ENCODE results near the gene GBF1.
A peak's percentile ranks its signal among the peaks of the same experiment; 100 is the strongest.

GBF1 gene

GRCh38 chr10:102395400-102396316 lies 150.3 kb downstream of the GBF1 start, which contains the start of gene NFKB2:
Gene NFKB2 (plus strand): TSS chr10:102395705. CDS start chr10:102395960, 255 bp downstream.
- DNase-seq (ENCODE audit: low spot score) = peak; percentile 74

DNA sequence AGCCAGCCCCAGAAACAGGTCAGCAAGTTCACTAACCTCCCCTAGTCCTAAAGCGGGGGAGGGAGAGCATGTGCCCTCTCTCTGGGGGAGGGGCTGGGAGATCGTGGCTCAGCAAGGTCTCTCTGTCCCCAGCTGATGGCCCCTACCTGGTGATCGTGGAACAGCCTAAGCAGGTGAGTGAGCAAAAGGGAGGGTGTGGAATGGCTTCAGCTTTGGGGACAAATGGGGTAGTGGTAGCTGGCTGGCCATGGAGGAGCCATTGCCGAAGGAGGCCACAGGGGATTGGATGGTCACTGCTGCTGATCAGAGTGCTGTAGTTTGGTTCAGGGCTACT lies 151.0 kb downstream of the GBF1 start:
- no peak for DNase-seq (ENCODE audit: low spot score)

GRCh38 chr10:102396730-102397151 lies 151.4 kb downstream of the GBF1 start:
- no peak for DNase-seq (ENCODE audit: low spot score)

DNA sequence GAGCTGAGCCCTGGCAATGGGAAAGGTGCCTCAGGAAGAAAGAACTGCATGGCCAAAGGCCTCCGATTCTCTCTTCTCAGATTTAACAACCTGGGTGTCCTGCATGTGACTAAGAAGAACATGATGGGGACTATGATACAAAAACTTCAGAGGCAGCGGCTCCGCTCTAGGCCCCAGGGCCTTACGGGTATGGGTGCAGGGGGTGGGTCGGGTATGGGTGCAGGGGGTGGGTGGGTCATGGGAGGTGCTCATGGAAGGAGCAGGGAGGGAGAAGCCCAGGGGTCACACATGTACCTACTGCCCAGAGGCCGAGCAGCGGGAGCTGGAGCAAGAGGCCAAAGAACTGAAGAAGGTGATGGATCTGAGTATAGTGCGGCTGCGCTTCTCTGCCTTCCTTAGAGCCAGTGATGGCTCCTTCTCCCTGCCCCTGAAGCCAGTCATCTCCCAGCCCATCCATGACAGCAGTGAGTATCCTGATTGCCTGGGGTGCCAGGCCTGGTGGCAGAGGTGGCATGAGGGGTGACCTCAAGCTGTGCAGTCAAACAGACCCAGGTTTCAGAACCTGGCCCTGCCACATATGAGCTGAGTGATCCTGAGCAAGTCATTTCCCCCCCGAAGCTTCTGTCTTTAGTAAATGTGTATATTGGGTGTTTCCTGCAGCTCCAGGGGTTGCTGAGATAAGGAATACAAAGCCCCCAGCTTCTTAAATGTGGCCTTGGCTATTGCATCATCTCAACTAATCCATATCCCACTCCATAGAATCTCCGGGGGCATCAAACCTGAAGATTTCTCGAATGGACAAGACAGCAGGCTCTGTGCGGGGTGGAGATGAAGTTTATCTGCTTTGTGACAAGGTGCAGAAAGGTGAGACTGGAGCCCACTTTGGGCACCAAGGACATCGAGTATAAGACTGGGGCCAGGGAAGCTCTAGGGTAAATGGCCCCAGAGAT lies 152.2 kb downstream of the GBF1 start:
- DNase-seq (ENCODE audit: low spot score) = no peak

DNA sequence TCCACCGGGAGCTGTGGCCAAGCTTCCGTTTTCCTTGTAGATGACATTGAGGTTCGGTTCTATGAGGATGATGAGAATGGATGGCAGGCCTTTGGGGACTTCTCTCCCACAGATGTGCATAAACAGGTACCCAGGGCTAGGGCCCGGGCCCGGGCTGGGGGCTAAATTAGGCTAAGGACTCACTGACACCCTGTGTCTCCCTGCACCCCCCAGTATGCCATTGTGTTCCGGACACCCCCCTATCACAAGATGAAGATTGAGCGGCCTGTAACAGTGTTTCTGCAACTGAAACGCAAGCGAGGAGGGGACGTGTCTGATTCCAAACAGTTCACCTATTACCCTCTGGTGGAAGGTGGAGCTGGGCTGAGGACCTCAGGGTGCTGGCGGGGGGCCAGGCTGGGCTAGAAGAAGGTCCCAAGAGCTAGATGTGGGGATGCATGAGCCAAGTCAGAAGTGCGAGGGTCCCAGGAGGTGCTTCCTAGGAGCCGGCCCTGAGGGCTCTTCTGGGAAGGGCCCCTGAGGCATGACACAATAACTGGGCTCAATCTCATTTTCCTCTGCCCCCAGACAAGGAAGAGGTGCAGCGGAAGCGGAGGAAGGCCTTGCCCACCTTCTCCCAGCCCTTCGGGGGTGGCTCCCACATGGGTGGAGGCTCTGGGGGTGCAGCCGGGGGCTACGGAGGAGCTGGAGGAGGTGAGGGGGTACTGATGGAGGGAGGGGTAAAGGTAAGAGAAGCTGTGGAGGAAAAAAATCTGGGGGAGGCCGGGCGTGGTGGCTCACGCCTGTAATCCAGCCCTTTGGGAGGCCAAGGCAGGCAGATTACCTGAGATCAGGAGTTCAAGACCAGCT lies 153.1 kb downstream of the GBF1 start:
- DNase-seq (ENCODE audit: low spot score) = no peak

DNA sequence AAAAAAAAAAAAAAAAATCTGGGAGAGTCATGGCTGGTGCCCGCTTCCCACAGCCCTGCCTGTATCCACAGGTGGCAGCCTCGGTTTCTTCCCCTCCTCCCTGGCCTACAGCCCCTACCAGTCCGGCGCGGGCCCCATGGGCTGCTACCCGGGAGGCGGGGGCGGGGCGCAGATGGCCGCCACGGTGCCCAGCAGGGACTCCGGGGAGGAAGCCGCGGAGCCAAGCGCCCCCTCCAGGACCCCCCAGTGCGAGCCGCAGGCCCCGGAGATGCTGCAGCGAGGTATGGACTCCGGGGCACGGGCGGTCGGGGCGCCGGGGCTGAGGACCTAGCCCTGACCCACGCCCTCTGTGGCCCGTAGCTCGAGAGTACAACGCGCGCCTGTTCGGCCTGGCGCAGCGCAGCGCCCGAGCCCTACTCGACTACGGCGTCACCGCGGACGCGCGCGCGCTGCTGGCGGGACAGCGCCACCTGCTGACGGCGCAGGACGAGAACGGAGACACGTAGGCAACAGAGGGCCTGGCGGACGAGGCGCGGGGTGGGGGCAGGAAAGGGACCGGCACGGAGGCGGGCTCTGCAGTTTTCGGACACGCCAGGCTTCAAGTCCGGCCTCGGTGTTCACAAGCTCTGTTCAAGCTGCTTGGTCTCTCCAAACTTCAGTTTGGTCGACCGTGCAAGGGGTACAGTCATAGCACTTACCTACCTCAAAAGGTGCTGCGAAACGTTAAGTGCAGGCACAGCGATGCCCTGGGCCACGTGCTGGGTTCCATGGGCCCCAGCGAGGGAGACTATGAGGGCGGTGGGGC lies 154.1 kb downstream of the GBF1 start:
- DNase-seq (ENCODE audit: low spot score) = peak; percentile 83

- no peak for DNase-seq (ENCODE audit: low spot score)
Observed at GRCh38 chr10:102400076-102400475, 154.7 kb downstream of the GBF1 start.

DNA sequence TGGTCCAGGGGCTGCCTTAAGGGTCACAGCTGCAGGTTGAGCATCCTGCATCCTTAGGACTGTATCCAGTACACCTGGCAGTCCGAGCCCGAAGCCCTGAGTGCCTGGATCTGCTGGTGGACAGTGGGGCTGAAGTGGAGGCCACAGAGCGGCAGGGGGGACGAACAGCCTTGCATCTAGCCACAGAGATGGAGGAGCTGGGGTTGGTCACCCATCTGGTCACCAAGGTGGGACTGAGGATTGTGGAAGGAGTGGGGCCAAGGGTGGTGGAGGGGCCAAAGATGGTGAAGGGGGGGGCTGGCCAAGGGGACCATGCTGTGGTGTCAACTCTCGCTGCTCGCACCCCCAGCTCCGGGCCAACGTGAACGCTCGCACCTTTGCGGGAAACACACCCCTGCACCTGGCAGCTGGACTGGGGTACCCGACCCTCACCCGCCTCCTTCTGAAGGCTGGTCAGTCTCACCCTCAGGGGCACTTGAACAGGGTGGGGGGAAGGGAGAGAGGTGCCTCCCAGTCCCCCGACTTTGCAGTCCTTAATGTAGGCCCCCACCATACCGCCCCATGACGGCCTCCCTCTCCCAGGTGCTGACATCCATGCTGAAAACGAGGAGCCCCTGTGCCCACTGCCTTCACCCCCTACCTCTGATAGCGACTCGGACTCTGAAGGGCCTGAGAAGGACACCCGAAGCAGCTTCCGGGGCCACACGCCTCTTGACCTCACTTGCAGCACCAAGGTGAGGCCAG lies 155.4 kb downstream of the GBF1 start:
- DNase-seq (ENCODE audit: low spot score) = no peak

DNA sequence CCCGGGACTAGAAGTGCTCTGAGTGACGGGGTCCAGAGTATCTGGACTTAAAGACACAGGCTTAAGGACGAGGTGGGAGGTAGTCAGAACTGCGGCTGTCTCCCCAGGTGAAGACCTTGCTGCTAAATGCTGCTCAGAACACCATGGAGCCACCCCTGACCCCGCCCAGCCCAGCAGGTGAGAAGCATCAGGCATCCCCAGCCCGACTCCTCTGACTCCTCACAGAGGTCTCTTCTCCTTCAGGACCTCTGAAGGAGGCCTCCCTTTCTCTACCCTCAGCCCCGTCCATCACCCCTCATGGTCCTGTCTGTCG lies 156.0 kb downstream of the GBF1 start:
- no peak for DNase-seq (ENCODE audit: low spot score)

DNA sequence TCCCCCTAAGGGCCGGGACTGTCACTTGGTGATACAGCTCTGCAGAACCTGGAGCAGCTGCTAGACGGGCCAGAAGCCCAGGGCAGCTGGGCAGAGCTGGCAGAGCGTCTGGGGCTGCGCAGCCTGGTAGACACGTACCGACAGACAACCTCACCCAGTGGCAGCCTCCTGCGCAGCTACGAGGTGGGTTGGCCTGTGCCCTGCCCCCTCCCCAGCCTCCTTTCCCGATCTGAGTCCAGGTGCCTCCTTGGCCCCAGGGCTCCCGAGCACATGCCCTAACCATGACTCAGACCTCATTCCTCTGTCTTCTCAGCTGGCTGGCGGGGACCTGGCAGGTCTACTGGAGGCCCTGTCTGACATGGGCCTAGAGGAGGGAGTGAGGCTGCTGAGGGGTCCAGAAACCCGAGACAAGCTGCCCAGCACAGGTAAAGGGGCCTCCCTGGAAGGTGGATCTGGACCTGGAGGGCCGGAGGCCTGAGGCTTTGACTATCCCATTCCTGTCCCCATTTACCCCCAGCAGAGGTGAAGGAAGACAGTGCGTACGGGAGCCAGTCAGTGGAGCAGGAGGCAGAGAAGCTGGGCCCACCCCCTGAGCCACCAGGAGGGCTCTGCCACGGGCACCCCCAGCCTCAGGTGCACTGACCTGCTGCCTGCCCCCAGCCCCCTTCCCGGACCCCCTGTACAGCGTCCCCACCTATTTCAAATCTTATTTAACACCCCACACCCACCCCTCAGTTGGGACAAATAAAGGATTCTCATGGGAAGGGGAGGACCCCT lies 156.6 kb downstream of the GBF1 start:
- DNase-seq (ENCODE audit: low spot score) = no peak

GRCh38 chr10:102402512-102402896 lies 157.2 kb downstream of the GBF1 start:
- DNase-seq (ENCODE audit: low spot score) = no peak

- DNase-seq (ENCODE audit: low spot score) = no peak
Observed at GRCh38 chr10:102403115-102403514, 157.8 kb downstream of the GBF1 start.

GRCh38 chr10:102404361-102405107 lies 159.2 kb downstream of the GBF1 start:
- no peak for DNase-seq (ENCODE audit: low spot score)

- no peak for DNase-seq (ENCODE audit: low spot score)
Observed at GRCh38 chr10:102405108-102405571, 159.8 kb downstream of the GBF1 start.

- DNase-seq (ENCODE audit: low spot score) = no peak
Observed at GRCh38 chr10:102405632-102406031, 160.3 kb downstream of the GBF1 start.

DNA sequence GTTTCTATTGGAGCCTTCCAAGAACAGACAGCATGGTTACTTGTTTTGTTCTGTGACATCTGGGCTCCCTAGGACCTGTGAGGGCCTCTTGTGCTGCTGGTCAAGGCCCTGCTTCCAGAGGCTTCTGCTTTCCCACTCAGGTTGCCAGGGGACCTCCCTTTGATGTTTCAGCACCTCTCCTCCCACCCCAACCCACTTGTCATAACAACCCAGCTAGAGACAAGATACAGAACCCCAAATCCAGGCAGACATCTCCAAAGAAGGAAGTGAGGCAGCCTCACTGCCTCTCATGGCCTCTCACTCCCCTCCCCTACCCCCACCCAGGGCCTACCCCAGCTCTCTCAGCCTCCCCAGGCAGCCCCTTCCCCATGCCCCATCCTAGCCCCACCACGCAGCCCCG lies 161.5 kb downstream of the GBF1 start:
- no peak for DNase-seq (ENCODE audit: low spot score)

GRCh38 chr10:102407425-102408130 lies 162.2 kb downstream of the GBF1 start:
- no peak for DNase-seq (ENCODE audit: low spot score)
